ENCODE results near the gene AMZ1. TPM values are rescaled to one million over a fixed set of nuclear protein-coding genes. Genes with fewer than 3 reads are reported as not detected.
"Not testable (repeated sequence)": the region's sequence is repeated elsewhere in the genome, so short reads cannot be mapped to it uniquely, and the experiment has no call there.

Gene AMZ1
- total RNA-seq, 6 experiments from 2014 or later, result 6.2 to 11.3 (median 7.8) TPM

- H3K4me1 Mint-ChIP-seq (ENCODE audit: low read depth), result peaks cover 43% of the 10 kb centered on the region
- H3K27me3 Mint-ChIP-seq (ENCODE audit: insufficient read depth), result peaks cover 3% of the 10 kb centered on the region
- 0 out of 2 replicates have a peak, but pooled peaks cover 4% of the 10 kb centered on the region for H3K9me3 Mint-ChIP-seq
- no peak overlapping the region for H3K4me3 Mint-ChIP-seq
- no peak for DNase-seq
- peaks cover 56% of the 10 kb centered on the region for H3K36me3 Mint-ChIP-seq (ENCODE audit: low read depth)
- no peak for TF ChIP-seq CTCF (IDR thresholded peaks at IDR 0.05)
- H3K27ac Mint-ChIP-seq, result peak overlapping the region; percentile 24; the same call in 1 of the 2 replicates
These were observed 45.1 kb downstream of the AMZ1 start for GRCh38 chr7:2732959-2733584.

GRCh38 chr7:2734084-2734686, 46.2 kb downstream of the AMZ1 start:
- no peak for DNase-seq
- TF ChIP-seq CTCF (IDR thresholded peaks at IDR 0.05), result no peak
- no peak overlapping the region for H3K4me3 Mint-ChIP-seq
- H3K27ac Mint-ChIP-seq, result no peak overlapping the region
- peaks cover 53% of the 10 kb centered on the region for H3K36me3 Mint-ChIP-seq (ENCODE audit: low read depth)
- peaks cover 32% of the 10 kb centered on the region for H3K4me1 Mint-ChIP-seq (ENCODE audit: low read depth)
- H3K27me3 Mint-ChIP-seq (ENCODE audit: insufficient read depth), result peaks cover 3% of the 10 kb centered on the region
- 0 out of 2 replicates have a peak, but pooled peaks cover 4% of the 10 kb centered on the region for H3K9me3 Mint-ChIP-seq

- peaks cover 51% of the 10 kb centered on the region for H3K36me3 Mint-ChIP-seq (ENCODE audit: low read depth)
- no peak for TF ChIP-seq CTCF (IDR thresholded peaks at IDR 0.05)
- no peak for DNase-seq
These were observed 47.0 kb downstream of the AMZ1 start for GRCh38 chr7:2734751-2735571.

GRCh38 chr7:2735744-2736143, 47.7 kb downstream of the AMZ1 start:
- Mint-ChIP-seq H3K36me3 (ENCODE audit: low read depth) (peaks cover 53% of the 10 kb centered on the region), H3K27ac (no peak overlapping the region; the same call in 1 of the 2 replicates), H3K9me3 (0 out of 2 replicates have a peak, but pooled peaks cover 4% of the 10 kb centered on the region), H3K4me3 (no peak overlapping the region), H3K4me1 (ENCODE audit: low read depth) (peaks cover 22% of the 10 kb centered on the region), H3K27me3 (ENCODE audit: insufficient read depth) (peaks cover 3% of the 10 kb centered on the region)
- DNase-seq, result no peak
- TF ChIP-seq CTCF (IDR thresholded peaks at IDR 0.05), result no peak

More at GRCh38 chr7:2734751-2735571, 47.0 kb downstream of the AMZ1 start:
- peaks cover 3% of the 10 kb centered on the region for H3K27me3 Mint-ChIP-seq (ENCODE audit: insufficient read depth)
- peaks cover 26% of the 10 kb centered on the region for H3K4me1 Mint-ChIP-seq (ENCODE audit: low read depth)
- H3K4me3 Mint-ChIP-seq, result no peak overlapping the region
- H3K27ac Mint-ChIP-seq, result no peak overlapping the region; the same call in 1 of the 2 replicates
- H3K9me3 Mint-ChIP-seq, result 0 out of 2 replicates have a peak, but pooled peaks cover 4% of the 10 kb centered on the region

- peaks cover 22% of the 10 kb centered on the region for H3K4me1 Mint-ChIP-seq (ENCODE audit: low read depth)
- no peak for TF ChIP-seq CTCF (IDR thresholded peaks at IDR 0.05)
- H3K27ac Mint-ChIP-seq, result no peak overlapping the region
- peaks cover 45% of the 10 kb centered on the region for H3K36me3 Mint-ChIP-seq (ENCODE audit: low read depth)
- 0 out of 2 replicates have a peak, but pooled peaks cover 4% of the 10 kb centered on the region for H3K9me3 Mint-ChIP-seq
- H3K4me3 Mint-ChIP-seq, result no peak overlapping the region
- no peak for DNase-seq
- H3K27me3 Mint-ChIP-seq (ENCODE audit: insufficient read depth), result peaks cover 3% of the 10 kb centered on the region
These were observed 48.5 kb downstream of the AMZ1 start for GRCh38 chr7:2736411-2736914.

- not testable (repeated sequence) for H3K27me3 Mint-ChIP-seq (ENCODE audit: insufficient read depth); H3K27ac Mint-ChIP-seq; H3K4me3 Mint-ChIP-seq; H3K9me3 Mint-ChIP-seq; DNase-seq
- peaks cover 38% of the 10 kb centered on the region for H3K36me3 Mint-ChIP-seq (ENCODE audit: low read depth)
- H3K4me1 Mint-ChIP-seq (ENCODE audit: low read depth), result peaks cover 22% of the 10 kb centered on the region
These were observed 49.2 kb downstream of the AMZ1 start for GRCh38 chr7:2737005-2737743.
